Measurements from ENCODE around the gene CLDN5.

Gene CLDN5

DNA sequence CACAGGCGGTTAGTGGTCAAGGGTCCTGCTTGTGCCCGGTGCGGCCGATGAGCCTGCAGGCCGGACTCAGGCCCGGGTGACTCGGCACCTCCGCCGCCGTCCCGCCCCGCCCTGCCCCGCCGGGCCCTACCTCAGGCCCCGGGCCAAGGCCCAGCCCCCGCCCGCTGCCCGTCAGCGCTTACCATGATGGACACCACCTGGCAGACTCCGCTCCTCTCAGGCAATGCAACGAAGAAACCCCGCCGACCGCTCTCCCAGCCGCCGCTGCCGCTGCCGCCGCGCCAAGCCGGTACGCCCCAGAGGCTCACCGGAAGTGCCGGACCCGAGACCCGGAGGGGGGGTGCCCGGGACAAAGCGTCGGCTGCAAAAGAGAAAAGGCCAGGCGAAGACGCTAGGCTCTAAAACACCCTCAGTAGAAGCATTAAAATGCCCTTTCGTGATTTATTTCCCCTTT is 45.3 kb downstream of the CLDN5 start, which contains the start of gene UFD1:
TSS of gene UFD1 (minus strand) at position 293 of the 454 bp plus-strand sequence. CDS start at position 185, 108 bp downstream.
- DNase-seq = peak; percentile 89

DNA sequence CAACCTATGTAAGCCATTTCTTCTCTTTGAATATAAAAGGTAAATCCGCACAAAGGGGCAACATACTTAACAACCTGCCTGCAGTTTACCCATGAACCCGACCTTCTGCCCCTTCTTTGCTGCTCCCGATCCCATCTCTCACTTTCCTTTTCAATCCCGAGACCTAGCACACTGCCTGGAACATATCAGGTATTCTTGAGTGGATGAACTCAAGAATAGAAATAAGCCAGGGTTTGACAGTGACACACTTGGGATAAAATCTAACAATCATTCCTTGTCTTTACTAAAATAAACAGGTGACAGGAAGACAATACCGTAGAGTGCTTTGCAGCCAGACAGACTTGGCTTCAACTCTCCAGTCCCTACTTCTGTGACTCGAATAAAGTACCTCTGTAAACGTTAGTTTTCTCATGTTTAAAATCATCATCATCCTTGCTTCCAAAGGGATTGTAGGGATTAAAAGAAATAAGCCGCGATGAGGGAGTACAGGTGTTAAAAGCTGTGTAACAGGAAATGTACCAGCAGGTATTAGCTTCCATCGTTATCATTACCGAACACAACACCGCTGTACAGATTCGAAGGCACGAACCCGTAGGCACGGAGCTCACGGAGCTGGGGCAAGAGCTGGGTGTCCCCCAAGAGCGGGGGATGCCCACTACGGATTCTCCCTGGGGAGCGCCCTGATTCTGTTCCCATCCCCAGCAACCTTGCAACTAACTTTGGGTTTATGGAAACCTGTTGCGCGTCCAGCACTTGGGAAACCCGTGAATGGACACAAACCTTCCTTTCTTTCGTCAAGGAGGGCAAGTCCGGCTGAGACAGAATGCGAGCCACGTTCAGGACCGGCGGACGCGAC is 45.9 kb downstream of the CLDN5 start:
- no peak for DNase-seq

DNA sequence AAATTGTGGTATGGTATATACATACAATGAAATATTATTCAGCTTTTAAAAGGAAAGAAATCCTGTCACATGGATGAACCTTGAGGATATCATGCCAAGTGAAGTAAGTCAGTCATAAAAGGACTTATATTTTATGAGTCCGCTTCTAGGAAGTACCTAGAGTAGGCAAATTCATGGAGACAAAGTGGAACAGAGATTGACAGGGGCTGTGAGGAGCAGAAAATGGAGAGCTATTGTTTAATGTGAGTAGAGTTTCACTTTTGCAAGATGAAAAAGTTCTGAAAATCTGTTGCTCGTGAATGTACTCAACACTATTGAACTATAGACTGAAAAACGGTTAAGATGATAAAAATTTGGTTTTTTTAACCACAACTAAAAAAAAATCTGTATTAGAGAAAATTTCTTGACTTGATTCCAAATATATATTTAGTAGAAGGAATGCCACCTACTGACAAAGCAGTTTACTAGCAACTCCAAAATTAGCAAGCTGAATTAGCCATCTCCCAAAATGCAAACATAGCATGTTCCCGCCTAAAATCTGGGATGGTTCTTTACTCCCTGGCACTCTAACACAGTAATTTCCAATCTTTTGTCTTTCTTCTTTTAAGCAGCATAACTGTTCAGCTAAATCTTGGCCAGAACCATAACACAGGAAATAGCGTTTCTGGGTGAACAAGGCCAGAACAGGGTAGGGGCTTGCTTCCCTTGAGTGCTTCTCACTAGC is 46.7 kb downstream of the CLDN5 start:
- no peak for DNase-seq

GRCh38 chr22:19476023-19476422 is 48.2 kb downstream of the CLDN5 start:
- no peak for DNase-seq

GRCh38 chr22:19473578-19473977 is 50.6 kb downstream of the CLDN5 start:
- DNase-seq = no peak

Measured in left hindlimb (tissue), 1 donor.